ENCODE measurements around the gene PIK3R6.

PIK3R6 gene

GRCh38 chr17:8867361-8867981 lies at the start of gene PIK3R6:
Gene PIK3R6 (minus strand): TSS chr17:8867674. CDS start chr17:8849794, 17,880 bp downstream.
- Histone ChIP-seq H3K9me2 (replicated peaks; ENCODE audit: control insufficient read depth, low read length) (no peaks in the 10 kb centered on the region), H3K27ac (ENCODE audit: low read depth, low read length) (no peak within 1 kb of the TSS), H3K4me2 (ENCODE audit: low read length) (no peak within 1 kb of the TSS), H3K36me3 (ENCODE audit: control insufficient read depth, low read length) (no peaks in the 10 kb centered on the region), H3F3A (ENCODE audit: control insufficient read depth, insufficient read depth) (no peaks in the 10 kb centered on the region), H3K79me2 (ENCODE audit: control insufficient read depth, low read length) (no peaks in the 10 kb centered on the region), H3K4me1 (ENCODE audit: control insufficient read depth, low read length) (no peaks in the 10 kb centered on the region), H3K4me3 (ENCODE audit: low read length) (no peak within 1 kb of the TSS), H3K27me3 (ENCODE audit: control insufficient read depth, low read length) (peaks cover 33% of the 10 kb centered on the region), H3K9me3 (ENCODE audit: control insufficient read depth, insufficient read depth, low read length) (no peaks in the 10 kb centered on the region), H4K20me1 (ENCODE audit: control insufficient read depth, insufficient read depth, low read depth, low read length) (peaks cover 3% of the 10 kb centered on the region; the same call in 1 of the 2 replicates)
- TF ChIP-seq CTCF (IDR thresholded peaks at IDR 0.05; ENCODE audit: low read depth, low read length, poor library complexity, severe bottlenecking), result no peak
- no peak for TF ChIP-seq EZH2phosphoT487 (IDR thresholded peaks at IDR 0.05; ENCODE audit: borderline replicate concordance, low read length)

- H3K27me3 ChIP-seq (ENCODE audit: control insufficient read depth, low read length), result peaks cover 7% of the 10 kb centered on the region
- H3K27ac ChIP-seq (ENCODE audit: low read depth, low read length), result no peak overlapping the region
- H4K20me1 ChIP-seq (ENCODE audit: control insufficient read depth, insufficient read depth, low read depth, low read length), result no peaks in the 10 kb centered on the region
- no peaks in the 10 kb centered on the region for H3K79me2 ChIP-seq (ENCODE audit: control insufficient read depth, low read length)
- no peak overlapping the region for H3K4me2 ChIP-seq (ENCODE audit: low read length)
- no peaks in the 10 kb centered on the region for H3K36me3 ChIP-seq (ENCODE audit: control insufficient read depth, low read length)
- no peak for TF ChIP-seq EZH2phosphoT487 (IDR thresholded peaks at IDR 0.05; ENCODE audit: borderline replicate concordance, low read length)
- no peaks in the 10 kb centered on the region for H3K9me2 ChIP-seq (replicated peaks; ENCODE audit: control insufficient read depth, low read length)
- no peak overlapping the region for H3K4me3 ChIP-seq (ENCODE audit: low read length)
- H3K9me3 ChIP-seq (ENCODE audit: control insufficient read depth, insufficient read depth, low read length), result no peaks in the 10 kb centered on the region
- no peaks in the 10 kb centered on the region for H3F3A ChIP-seq (ENCODE audit: control insufficient read depth, insufficient read depth)
- H3K4me1 ChIP-seq (ENCODE audit: control insufficient read depth, low read length), result no peaks in the 10 kb centered on the region
Measured at GRCh38 chr17:8916466-8916865, 49.0 kb upstream of the PIK3R6 start.

- H3K36me3 ChIP-seq (ENCODE audit: control insufficient read depth, low read length), result no peaks in the 10 kb centered on the region
- peaks cover 7% of the 10 kb centered on the region for H3K27me3 ChIP-seq (ENCODE audit: control insufficient read depth, low read length)
- H3K4me1 ChIP-seq (ENCODE audit: control insufficient read depth, low read length), result no peaks in the 10 kb centered on the region
- H3K9me2 ChIP-seq (replicated peaks; ENCODE audit: control insufficient read depth, low read length), result no peaks in the 10 kb centered on the region
- no peak overlapping the region for H3K4me3 ChIP-seq (ENCODE audit: low read length)
- TF ChIP-seq CTCF (IDR thresholded peaks at IDR 0.05; ENCODE audit: low read depth, low read length, poor library complexity, severe bottlenecking) (no peak), EZH2phosphoT487 (IDR thresholded peaks at IDR 0.05; ENCODE audit: borderline replicate concordance, low read length) (no peak)
- no peak overlapping the region for H3K27ac ChIP-seq (ENCODE audit: low read depth, low read length)
- H3K9me3 ChIP-seq (ENCODE audit: control insufficient read depth, insufficient read depth, low read length), result no peaks in the 10 kb centered on the region
- H3K79me2 ChIP-seq (ENCODE audit: control insufficient read depth, low read length), result no peaks in the 10 kb centered on the region
- no peak overlapping the region for H3K4me2 ChIP-seq (ENCODE audit: low read length)
- no peaks in the 10 kb centered on the region for H4K20me1 ChIP-seq (ENCODE audit: control insufficient read depth, insufficient read depth, low read depth, low read length)
- H3F3A ChIP-seq (ENCODE audit: control insufficient read depth, insufficient read depth), result no peaks in the 10 kb centered on the region
Measured at GRCh38 chr17:8914554-8914953, 47.1 kb upstream of the PIK3R6 start.

- H3K9me3 ChIP-seq (ENCODE audit: control insufficient read depth, insufficient read depth, low read length), result no peaks in the 10 kb centered on the region
Measured at GRCh38 chr17:8913879-8914278, 46.4 kb upstream of the PIK3R6 start.

More at GRCh38 chr17:8913879-8914278, 46.4 kb upstream of the PIK3R6 start:
- Histone ChIP-seq H3K27ac (ENCODE audit: low read depth, low read length) (no peak overlapping the region), H3K36me3 (ENCODE audit: control insufficient read depth, low read length) (no peaks in the 10 kb centered on the region), H3K27me3 (ENCODE audit: control insufficient read depth, low read length) (peaks cover 7% of the 10 kb centered on the region), H4K20me1 (ENCODE audit: control insufficient read depth, insufficient read depth, low read depth, low read length) (no peaks in the 10 kb centered on the region), H3K4me1 (ENCODE audit: control insufficient read depth, low read length) (no peaks in the 10 kb centered on the region), H3K4me3 (ENCODE audit: low read length) (no peak overlapping the region), H3K79me2 (ENCODE audit: control insufficient read depth, low read length) (no peaks in the 10 kb centered on the region), H3K9me2 (replicated peaks; ENCODE audit: control insufficient read depth, low read length) (no peaks in the 10 kb centered on the region), H3F3A (ENCODE audit: control insufficient read depth, insufficient read depth) (no peaks in the 10 kb centered on the region), H3K4me2 (ENCODE audit: low read length) (no peak overlapping the region)
- TF ChIP-seq EZH2phosphoT487 (IDR thresholded peaks at IDR 0.05; ENCODE audit: borderline replicate concordance, low read length) (no peak), CTCF (IDR thresholded peaks at IDR 0.05; ENCODE audit: low read depth, low read length, poor library complexity, severe bottlenecking) (no peak)

All from DOHH2 (cell line).